Bladder microvascular endothelial cell (primary cell): ENCODE measurements around the gene CCL21. TPM values are rescaled to one million over a fixed set of nuclear protein-coding genes. Genes with fewer than 3 reads are reported as not detected.

ENCODE experiments used
- total RNA-seq: library from RNA; depleted of rRNA; stranded (reverse); fragments of >200 nt; gene quantifications from 2 replicates; pipeline ENCODE4 v1.2.3, GENCODE V29; 2014

The CCL21 gene
- 0.76 TPM in 1 of 2 replicates, not detected in the other for total RNA-seq

DNA sequence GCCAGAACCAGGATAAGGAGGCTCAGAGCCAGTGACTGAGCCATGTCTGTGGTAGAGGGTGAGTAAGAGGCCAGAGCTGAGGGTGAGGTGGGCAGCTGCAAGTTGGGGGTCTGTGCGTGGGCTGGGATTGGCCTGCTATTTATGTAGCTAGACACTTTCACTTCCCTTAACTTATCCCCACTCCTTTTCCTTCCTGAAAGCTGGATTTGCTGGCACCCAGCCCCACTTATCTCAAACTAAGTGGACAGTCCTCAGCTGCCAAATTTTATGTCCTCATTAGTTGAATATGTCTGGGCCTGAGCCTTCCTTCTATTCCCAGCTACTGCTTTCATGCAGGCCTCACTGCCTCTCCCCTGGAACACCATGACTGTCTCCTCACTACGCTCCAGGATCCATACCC lies at the start of gene CCL21:
CCL21 (minus strand) TSS at position 114 of the 400 bp plus-strand sequence; CDS start at position 44, 70 bp downstream.

DNA sequence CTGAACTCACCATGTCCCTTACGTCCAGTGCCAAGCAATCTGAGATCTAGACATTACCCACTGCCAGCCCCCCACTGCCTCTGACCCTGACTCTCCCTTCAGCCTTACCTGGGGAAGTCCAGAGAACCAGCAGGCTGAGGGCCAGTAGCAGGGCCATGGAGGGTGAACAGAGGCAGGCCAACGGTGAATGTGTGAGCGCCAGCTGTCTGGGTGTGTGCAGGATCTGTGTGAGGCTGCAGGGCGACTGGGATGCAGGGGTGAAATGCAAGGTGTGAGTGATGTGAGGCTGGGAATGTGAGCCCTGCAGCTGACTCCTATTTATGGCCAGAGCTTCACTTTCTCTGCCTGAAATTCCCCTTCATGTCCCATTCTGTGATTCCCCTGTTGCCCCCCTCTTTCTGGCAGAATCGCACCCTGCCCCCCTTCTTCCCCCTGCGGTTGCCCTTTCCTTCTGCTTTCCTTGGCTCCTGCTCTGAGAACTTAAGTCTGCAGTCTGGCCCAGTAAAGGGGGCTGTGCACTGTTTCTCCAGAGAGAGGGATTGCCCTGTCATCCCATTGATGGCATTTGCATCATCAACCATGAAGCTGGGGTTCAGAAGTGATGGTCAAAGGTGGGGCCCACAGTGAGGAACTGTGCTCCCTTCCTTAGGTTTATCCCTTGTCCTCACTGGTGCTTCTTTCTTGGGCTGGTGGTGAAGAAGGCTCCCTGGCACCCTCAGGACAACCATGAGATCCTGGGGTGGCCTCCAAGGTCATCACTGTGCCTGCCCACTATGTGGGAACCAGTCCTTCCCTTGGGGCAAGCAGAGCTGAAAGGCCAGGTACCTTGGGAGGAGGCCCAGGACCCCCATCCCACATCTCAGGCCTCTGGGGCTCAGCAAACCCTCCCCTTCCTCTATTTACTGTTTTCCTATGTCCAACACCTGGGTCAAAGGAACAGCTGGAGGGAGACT lies 18.7 kb downstream of the CCL21 start, which contains the start of gene CCL19:
CCL19 (minus strand) TSS at position 294 of the 953 bp plus-strand sequence; CDS start at position 157, 137 bp downstream.

DNA sequence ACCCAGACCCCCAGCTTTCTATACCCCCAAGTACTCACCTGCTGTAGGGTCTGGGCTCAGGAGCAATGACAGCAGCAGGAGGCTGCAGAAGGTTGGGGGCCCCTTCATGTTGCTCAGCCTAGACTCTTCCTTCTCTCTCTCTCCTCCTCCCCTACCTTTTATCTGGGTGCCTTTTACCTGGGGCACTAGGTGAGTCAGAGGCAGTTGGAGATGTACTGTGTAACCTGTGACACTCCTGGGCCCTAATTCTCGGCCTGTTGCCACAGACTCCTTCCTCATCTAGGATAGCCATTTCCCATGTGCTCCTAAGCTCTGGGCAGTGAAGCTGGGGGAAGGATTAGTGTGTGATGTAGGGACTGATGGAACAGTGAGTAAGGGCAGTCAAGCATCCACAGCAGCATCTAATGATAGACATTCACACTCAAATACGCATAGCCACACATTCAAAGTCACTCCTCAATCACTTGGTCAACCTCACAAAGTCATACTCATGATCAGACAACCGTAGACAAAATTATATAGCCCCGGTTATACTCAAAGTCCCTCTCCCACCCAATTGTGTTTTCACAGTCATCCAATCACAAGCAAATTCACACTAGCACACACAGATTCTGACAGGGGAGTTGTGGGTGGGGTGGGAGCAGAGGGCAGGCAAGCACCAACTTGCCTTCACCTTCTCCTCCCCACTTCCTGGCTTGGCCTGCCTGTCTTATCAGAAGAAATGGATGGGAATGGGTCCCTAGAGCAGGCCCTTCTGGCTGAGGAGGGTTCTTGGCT lies 47.2 kb downstream of the CCL21 start, which contains the start of gene CCL27:
CCL27 (minus strand) TSS at position 132 of the 777 bp plus-strand sequence; CDS start at position 108, 24 bp downstream.

Other genes with a start within 250 kb of the CCL21 start
- gene ENHO, start 187.1 kb downstream of the CCL21 start, total RNA-seq, result 0.06 and 0.16 TPM in 2 replicates
- gene CNTFR, start 120.4 kb downstream of the CCL21 start, total RNA-seq, result not detected in 2 replicates
- gene RPP25L, start 98.0 kb downstream of the CCL21 start, total RNA-seq, result 14.4 and 20.2 TPM in 2 replicates
- gene DCTN3, start 89.6 kb downstream of the CCL21 start, total RNA-seq, result 67.2 and 74.1 TPM in 2 replicates
- 0.16 TPM in 1 of 2 replicates, not detected in the other for gene ARID3C, start 81.1 kb downstream of the CCL21 start, total RNA-seq
- 24.8 and 48.1 TPM in 2 replicates for gene SIGMAR1, start 72.3 kb downstream of the CCL21 start, total RNA-seq
- 20.7 and 33.9 TPM in 2 replicates for gene GALT, start 63.5 kb downstream of the CCL21 start, total RNA-seq
- gene IL11RA, start 58.0 kb downstream of the CCL21 start, total RNA-seq, result 6.6 and 9.6 TPM in 2 replicates
- 0.16 TPM in 1 of 2 replicates, not detected in the other for gene CCL27, start 47.5 kb downstream of the CCL21 start, total RNA-seq
- gene CCL19, start 18.9 kb downstream of the CCL21 start, total RNA-seq, result not detected in 2 replicates
- not detected in 2 replicates for gene PHF24, start 248.1 kb upstream of the CCL21 start, total RNA-seq